T-helper 2 cell treated with Interferon-gamma antibody and Interleukin-4, amounts not matched to agents 100 ng/mL and 5 ng/mL, for 36 hours (primary cell): Measurements from ENCODE around the gene TRIM25. TPM values are rescaled to one million over a fixed set of nuclear protein-coding genes. Genes with fewer than 3 reads are reported as not detected.

Source experiments
- intact Hi-C: fragments of 100-400 bp; cut with micrococcal nuclease; formaldehyde crosslinking; loops from one replicate; pipeline ENCODE4 v1.15.1; 2023
- total RNA-seq: library from RNA; stranded (reverse); gene quantifications from 2 replicates; pipeline ENCODE4 v1.2.3, GENCODE V29; 2022

Gene TRIM25
- total RNA-seq, 1 donor from 2014 or later: 109 TPM

- intact Hi-C loops: no loop called here
Measured at GRCh38 chr17:56896217-56896967, 17.5 kb downstream of the TRIM25 start.

DNA sequence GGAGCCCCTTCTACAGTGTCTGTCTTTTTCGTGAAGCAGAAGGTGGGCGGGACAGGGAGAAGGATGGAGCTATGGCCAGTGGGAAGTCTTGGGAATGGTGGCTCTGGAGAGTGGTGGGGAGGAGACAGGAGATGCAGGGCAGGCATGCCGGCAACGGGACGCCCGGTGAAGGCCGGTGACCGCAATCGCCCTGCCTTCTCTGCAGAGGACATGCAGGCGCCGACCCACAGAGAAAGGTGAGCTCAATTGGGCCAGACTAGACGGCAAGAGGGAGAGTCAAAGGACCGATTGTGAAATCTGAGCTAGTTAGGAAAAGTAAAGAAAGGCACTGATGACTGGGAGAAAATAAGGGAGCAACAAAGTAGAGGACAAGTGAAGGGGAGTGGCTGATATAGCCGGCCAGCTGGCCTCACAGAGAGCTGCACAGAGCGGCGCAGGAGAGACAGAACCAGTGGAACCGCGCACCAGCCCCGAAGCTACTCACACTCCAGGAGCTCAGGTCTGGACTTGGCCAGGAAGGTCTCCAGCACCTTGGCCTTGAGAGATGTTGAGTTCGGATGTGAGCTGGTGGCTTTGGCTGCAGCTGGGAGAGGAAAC, 18.9 kb downstream of the TRIM25 start:
- intact Hi-C loops: no loop called here

GRCh38 chr17:56893503-56893902, 20.3 kb downstream of the TRIM25 start:
- intact Hi-C loops: no loop called here

DNA sequence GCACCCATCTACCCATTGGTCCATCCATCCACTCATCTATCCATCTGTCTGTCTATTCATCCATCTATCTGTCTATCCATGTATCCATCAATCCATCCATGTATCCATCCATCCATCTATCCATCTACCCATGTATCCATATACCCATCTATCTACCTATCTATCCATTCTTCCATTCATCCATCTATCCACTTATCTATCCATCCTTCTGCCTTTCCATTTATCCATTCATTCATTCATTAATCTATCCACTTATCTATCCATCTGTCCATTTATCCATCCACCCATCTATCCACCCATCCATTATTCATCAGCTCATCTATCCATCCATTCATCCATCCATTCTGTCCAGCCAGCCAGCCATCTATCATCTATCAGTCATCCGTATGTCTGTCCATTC, 21.5 kb downstream of the TRIM25 start:
- intact Hi-C loops: no loop called here

- intact Hi-C loops: loop anchor here (1.0 kb wide), 1 partner anchor 49 kb away; no protein-coding TSS in a partner anchor
Measured at GRCh38 chr17:56891751-56892150, 22.1 kb downstream of the TRIM25 start.

- intact Hi-C loops: loop anchor here (1.0 kb wide), 1 partner anchor 49 kb away; no protein-coding TSS in a partner anchor
Measured at GRCh38 chr17:56890906-56891674, 22.8 kb downstream of the TRIM25 start.

DNA sequence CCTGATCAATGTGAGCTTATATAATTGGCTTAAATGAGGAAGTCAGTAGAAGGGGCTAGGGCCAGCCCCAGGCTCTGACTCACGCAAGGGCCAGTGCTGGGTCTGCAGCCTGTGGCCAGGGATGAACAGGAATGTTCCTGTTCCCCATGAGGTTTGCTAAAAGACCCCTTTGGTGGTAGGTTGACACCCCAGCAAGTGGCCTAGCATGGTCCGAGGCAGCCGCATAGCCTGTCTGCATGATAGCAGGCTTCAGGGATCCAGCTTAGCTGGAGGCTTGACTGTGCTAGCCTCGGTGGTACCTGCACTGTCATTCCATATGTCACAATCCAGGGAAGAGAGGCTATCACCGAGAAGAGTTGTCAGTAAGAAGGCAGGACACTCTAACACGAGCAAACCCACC, 23.5 kb downstream of the TRIM25 start:
- intact Hi-C loops: no loop called here

GRCh38 chr17:56887552-56888467, 26.0 kb downstream of the TRIM25 start:
- intact Hi-C loops: no loop called here

DNA sequence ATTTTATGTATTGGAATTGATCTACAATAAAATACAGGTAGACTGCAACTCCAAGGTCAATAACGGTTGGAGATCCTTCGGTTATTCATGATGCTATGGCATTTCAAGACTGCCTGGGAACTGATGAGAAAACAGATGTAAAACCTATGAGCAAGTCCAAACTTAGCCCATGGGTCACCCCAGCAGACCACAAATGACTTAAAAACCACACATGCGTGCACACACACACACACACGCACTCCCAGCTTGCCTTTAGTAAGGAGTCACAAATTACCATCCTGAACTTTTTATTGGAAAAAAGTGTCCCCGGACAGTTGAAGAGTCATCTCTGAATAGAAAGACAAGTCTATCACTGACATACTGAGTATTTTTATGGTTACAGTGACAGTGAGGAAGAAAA, 26.7 kb downstream of the TRIM25 start:
- intact Hi-C loops: no loop called here

- intact Hi-C loops: no loop called here
Measured at GRCh38 chr17:56886288-56886731, 27.5 kb downstream of the TRIM25 start.

DNA sequence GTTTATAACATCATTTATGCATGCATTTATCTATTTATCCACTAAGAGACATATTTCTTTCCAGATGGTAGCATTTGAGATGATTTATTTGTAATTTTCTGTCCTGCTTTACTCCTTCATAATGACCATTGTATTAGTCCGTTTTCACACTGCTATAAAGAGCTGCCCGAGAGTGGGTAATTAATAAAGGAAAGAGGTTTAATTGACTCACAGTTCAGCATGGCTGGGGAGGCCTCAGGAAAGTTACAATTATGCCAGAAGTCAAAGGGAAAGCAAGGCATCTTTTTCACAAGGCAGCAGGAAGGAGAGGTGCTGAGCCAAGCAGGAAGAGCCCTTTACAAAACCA, 28.6 kb downstream of the TRIM25 start:
- intact Hi-C loops: no loop called here

DNA sequence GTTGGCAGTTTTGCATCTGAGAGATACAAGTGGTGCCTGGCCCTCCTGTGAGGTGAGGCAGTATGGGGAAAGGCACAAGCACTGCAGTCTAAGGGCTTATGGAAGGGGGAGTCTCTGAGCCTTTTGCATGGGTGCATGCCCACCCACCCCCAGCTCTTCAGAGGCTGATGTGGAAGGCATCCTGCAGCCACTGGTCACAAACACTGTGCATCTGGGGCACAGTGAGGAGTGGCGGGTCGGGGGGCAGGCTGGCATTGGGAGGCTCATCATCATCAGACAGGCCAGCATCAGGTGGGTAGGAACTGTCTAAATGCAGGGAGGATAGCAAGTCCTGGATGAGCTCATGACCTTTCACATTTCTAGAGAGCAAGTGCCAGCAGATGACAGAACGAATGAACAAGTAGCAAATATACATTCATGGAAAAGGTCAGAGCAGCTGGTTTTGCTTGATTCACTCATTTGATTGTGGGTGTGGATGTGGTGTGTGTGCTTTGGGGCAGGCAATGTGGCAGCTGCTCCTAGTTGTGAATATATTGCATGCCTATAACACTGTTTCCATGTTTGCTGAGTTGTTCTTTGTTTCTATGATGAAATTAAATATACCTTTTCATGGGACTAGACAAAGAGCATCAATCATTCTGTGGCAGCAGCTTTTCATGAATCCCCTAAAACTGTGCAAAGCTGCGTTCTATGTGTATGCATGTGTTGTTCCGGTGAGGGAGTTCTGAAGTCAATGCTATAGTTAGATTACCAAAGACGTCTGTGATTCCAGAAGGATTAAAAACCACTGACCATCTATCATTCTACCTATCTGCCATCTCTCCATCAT, 29.2 kb downstream of the TRIM25 start:
- intact Hi-C loops: no loop called here

DNA sequence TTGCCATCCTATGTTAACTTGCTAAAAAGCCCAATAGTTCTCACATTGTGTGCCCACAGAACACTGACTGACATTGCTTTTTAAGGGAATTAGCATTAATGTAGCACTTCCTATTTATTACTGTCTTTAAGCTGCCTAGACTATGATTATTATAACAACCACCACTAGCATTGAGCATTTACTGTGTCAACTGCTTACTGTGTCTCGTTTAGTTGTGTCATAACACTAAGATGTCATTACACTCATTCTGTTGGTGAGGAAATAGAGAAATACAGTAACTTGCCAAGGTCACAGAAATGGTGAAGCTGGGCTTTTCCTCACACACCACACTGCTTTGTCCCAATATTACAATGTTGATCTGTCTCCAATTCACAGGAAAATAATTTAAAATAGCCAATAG, 30.2 kb downstream of the TRIM25 start:
- intact Hi-C loops: no loop called here

GRCh38 chr17:56881685-56882295, 32.1 kb downstream of the TRIM25 start:
- intact Hi-C loops: no loop called here

- intact Hi-C loops: no loop called here
Measured at GRCh38 chr17:56880571-56880970, 33.3 kb downstream of the TRIM25 start.

- intact Hi-C loops: no loop called here
Measured at GRCh38 chr17:56880133-56880532, 33.7 kb downstream of the TRIM25 start.

- intact Hi-C loops: no loop called here
Measured at GRCh38 chr17:56879280-56879679, 34.6 kb downstream of the TRIM25 start.

DNA sequence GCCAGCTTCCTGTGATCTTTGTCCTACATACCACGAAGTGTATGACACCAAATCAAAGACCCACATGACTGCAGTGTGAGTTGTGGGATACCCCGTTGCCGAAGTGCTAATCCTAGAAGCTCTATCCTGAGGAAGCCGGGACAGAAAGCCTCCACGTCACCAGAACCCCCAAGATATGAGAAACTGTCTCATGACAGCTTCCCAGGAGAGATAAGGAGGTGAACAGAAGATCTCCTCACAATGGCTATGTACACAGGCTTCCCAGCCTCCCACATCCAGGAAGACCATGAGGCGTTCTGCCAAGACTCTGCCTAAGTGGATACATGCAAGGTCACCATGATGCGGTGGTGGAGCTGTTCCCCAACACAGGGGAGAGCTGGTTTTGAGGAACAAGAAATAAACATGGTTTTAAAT, 37.1 kb downstream of the TRIM25 start:
- intact Hi-C loops: no loop called here

GRCh38 chr17:56870081-56870651, 43.7 kb downstream of the TRIM25 start:
- intact Hi-C loops: no loop called here

DNA sequence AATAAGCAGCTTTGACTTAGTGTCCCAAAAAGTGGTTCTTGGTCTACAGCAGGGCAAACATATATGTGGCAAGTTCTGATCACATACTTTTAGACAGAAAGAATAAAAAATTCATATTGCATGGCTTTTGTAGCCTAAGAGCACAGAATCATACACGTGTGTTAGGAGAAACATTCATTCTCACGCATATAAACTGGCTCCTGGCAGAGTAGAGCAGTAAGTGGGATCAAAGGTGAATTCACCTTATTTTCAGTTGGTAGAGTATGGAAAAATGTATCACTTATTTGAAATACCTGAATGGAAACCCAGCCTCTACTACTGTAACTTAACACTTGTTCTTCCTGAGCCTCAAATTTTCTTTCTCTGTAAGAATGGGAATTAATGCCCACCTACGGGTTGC, 45.1 kb downstream of the TRIM25 start:
- intact Hi-C loops: no loop called here
